Mesenchymal stem cell (in vitro differentiated cells and primary cell): ENCODE results near the gene JADE3.
A peak's percentile ranks its signal among the peaks of the same experiment; 100 is the strongest.

ENCODE experiments used
- DNase-seq: peaks from one replicate; pipeline ENCODE4 v3.0.0-alpha.2; 2013
- H2AFZ ChIP-seq: one replicate; pipeline ENCODE4 v1.6.1; 2013; ENCODE audit warnings: low read depth, mild to moderate bottlenecking, control low read depth, inconsistent platforms, low read length, moderate library complexity
- H2AK5ac ChIP-seq: 2 replicates; pipeline ENCODE4 v1.6.1; 2013; ENCODE audit warnings: low read length, moderate library complexity, mild to moderate bottlenecking, inconsistent platforms; ENCODE audit not compliant: severe bottlenecking
- H2BK120ac ChIP-seq: one replicate; pipeline ENCODE4 v1.6.1; 2013; ENCODE audit warnings: low read depth, mild to moderate bottlenecking, inconsistent platforms, low read length, moderate library complexity
- H2BK12ac ChIP-seq, 2 experiments: one replicate each; pipeline ENCODE4 v1.6.1; 2013; ENCODE audit warnings: inconsistent platforms in 2 of 2, low read length in 2 of 2, mild to moderate bottlenecking in 2 of 2, moderate library complexity in 2 of 2, control low read depth in 1 of 2
- H2BK15ac ChIP-seq: one replicate; pipeline ENCODE4 v1.6.1; 2013; ENCODE audit warnings: mild to moderate bottlenecking, low read depth, inconsistent platforms; ENCODE audit not compliant: poor library complexity, severe bottlenecking
- H2BK5ac ChIP-seq: 2 replicates; pipeline ENCODE4 v1.6.1; 2013; ENCODE audit warnings: low read depth, mild to moderate bottlenecking, low read length, control low read depth, inconsistent platforms; ENCODE audit not compliant: poor library complexity, severe bottlenecking
- H3K14ac ChIP-seq, 2 experiments: one replicate each; pipeline ENCODE4 v1.6.1; 2013; ENCODE audit warnings: inconsistent platforms in 2 of 2, low read length in 2 of 2, control low read depth in 1 of 2, mild to moderate bottlenecking in 1 of 2, moderate library complexity in 1 of 2
- H3K18ac ChIP-seq, 2 experiments: one replicate each; pipeline ENCODE4 v1.6.1; 2013; ENCODE audit warnings: inconsistent platforms in 2 of 2, low read length in 2 of 2, control low read depth in 1 of 2, low read depth in 1 of 2, mild to moderate bottlenecking in 1 of 2
- H3K23ac ChIP-seq, 2 experiments: one replicate each; pipeline ENCODE4 v1.6.1; 2013; ENCODE audit warnings: inconsistent platforms in 2 of 2, low read length in 2 of 2, mild to moderate bottlenecking in 2 of 2, moderate library complexity in 2 of 2, control low read depth in 1 of 2
- H3K27ac ChIP-seq: 2 replicates; pipeline ENCODE4 v1.5.1; 2013; ENCODE audit warnings: mild to moderate bottlenecking, moderate library complexity, low read length, control low read depth, inconsistent platforms; ENCODE audit not compliant: poor library complexity, severe bottlenecking
- H3K27me3 ChIP-seq, 2 experiments: 2 replicates each; pipeline versions ENCODE4 v1.6.1 to v1.7.0; 2013; ENCODE audit warnings: low read length in 2 of 2, mild to moderate bottlenecking in 2 of 2, moderate library complexity in 2 of 2, control low read depth in 1 of 2, inconsistent platforms in 1 of 2; ENCODE audit not compliant: control insufficient read depth in 1 of 2, insufficient read depth in 1 of 2
- H3K36me3 ChIP-seq, 2 experiments: 2 replicates each; pipeline versions ENCODE4 v1.6.1 to v1.7.0; 2013; ENCODE audit warnings: low read length in 2 of 2, control low read depth in 1 of 2, inconsistent platforms in 1 of 2, low read depth in 1 of 2, mild to moderate bottlenecking in 1 of 2; ENCODE audit not compliant: insufficient read depth in 2 of 2, control insufficient read depth in 1 of 2
- H3K4ac ChIP-seq, 2 experiments: one replicate each; pipeline ENCODE4 v1.6.1; 2013; ENCODE audit warnings: inconsistent platforms in 2 of 2, low read length in 2 of 2, mild to moderate bottlenecking in 2 of 2, moderate library complexity in 2 of 2, control low read depth in 1 of 2, low read depth in 1 of 2
- H3K4me1 ChIP-seq: 2 replicates; pipeline ENCODE4 v1.6.1; 2013; ENCODE audit warnings: low read depth, low read length, control low read depth; ENCODE audit not compliant: control insufficient read depth, insufficient read depth
- H3K4me2 ChIP-seq: 2 replicates; pipeline ENCODE4 v1.6.1; 2013; ENCODE audit warnings: low read length, mild to moderate bottlenecking, inconsistent platforms; ENCODE audit not compliant: poor library complexity, severe bottlenecking
- H3K4me3 ChIP-seq, 2 experiments: 2 replicates each; pipeline versions ENCODE4 v1.5.1 to v1.7.0; 2013; ENCODE audit warnings: low read length in 2 of 2, mild to moderate bottlenecking in 2 of 2, control low read depth in 1 of 2, low read depth in 1 of 2; ENCODE audit not compliant: insufficient read depth in 1 of 2
- H3K79me1 ChIP-seq: replicated peaks from 2 replicates; pipeline ENCODE4 v1.6.1; 2013; ENCODE audit warnings: mild to moderate bottlenecking, control low read depth, low read length, inconsistent platforms; ENCODE audit not compliant: poor library complexity, severe bottlenecking
- H3K9ac ChIP-seq: 2 replicates; pipeline ENCODE4 v1.7.0; 2013; ENCODE audit warnings: mild to moderate bottlenecking, low read length, moderate library complexity
- H3K9me3 ChIP-seq: 2 replicates; pipeline ENCODE4 v1.7.0; 2013; ENCODE audit warnings: mild to moderate bottlenecking, low read length; ENCODE audit not compliant: control insufficient read depth
- H4K8ac ChIP-seq: one replicate; pipeline ENCODE4 v1.6.1; 2013; ENCODE audit warnings: inconsistent platforms, mild to moderate bottlenecking, low read length, moderate library complexity
- H4K91ac ChIP-seq: one replicate; pipeline ENCODE4 v1.6.1; 2013; ENCODE audit warnings: mild to moderate bottlenecking, low read length, inconsistent platforms
- WGBS: methylation state at CpG from one replicate; pipeline ENCODE4 v1.1.7; 2013; ENCODE audit warnings: mixed read lengths; 5-methylcytosine and 5-hydroxymethylcytosine counted together

The JADE3 gene

GRCh38 chrX:46917622-46918021, 5.4 kb downstream of the JADE3 start:
- Histone ChIP-seq H3K9ac (no peak overlapping the region), H2AK5ac (no peak overlapping the region), H4K91ac (no peak overlapping the region), H3K23ac (no peak overlapping the region), H3K4me2 (no peak overlapping the region), H3K27ac (no peak overlapping the region), H2AFZ (no peak overlapping the region), H3K79me1 (peaks cover 9% of the 10 kb centered on the region), H3K14ac (no peak overlapping the region), H3K9me3 (peaks cover 6% of the 10 kb centered on the region), H2BK12ac (no peak overlapping the region), H2BK5ac (no peak overlapping the region), H3K18ac (no peak overlapping the region), H3K27me3 (peaks cover 0 to 26% of the 10 kb centered on the region in 2 experiments), H3K4me1 (no peaks in the 10 kb centered on the region), H2BK15ac (no peak overlapping the region), H3K4me3 (no peak overlapping the region), H2BK120ac (no peak overlapping the region), H3K4ac (no peak overlapping the region), H3K36me3 (no peaks in the 10 kb centered on the region), H4K8ac (no peak overlapping the region)
- WGBS: no CpG with 5 or more reads among the region's 1 CpG
- DNase-seq: no peak

- Histone ChIP-seq H2AFZ (no peak overlapping the region), H3K4ac (no peak overlapping the region), H3K4me2 (no peak overlapping the region), H4K8ac (no peak overlapping the region), H3K23ac (no peak overlapping the region), H2BK12ac (no peak overlapping the region), H3K9ac (no peak overlapping the region), H3K4me1 (no peaks in the 10 kb centered on the region), H3K9me3 (peaks cover 6% of the 10 kb centered on the region), H3K79me1 (peaks cover 9% of the 10 kb centered on the region), H3K4me3 (no peak overlapping the region), H3K14ac (no peak overlapping the region), H3K36me3 (no peaks in the 10 kb centered on the region), H3K27ac (no peak overlapping the region), H2BK5ac (no peak overlapping the region), H4K91ac (no peak overlapping the region), H3K27me3 (peaks cover 0 to 26% of the 10 kb centered on the region in 2 experiments), H3K18ac (peak overlapping the region in 1 of 2 experiments; percentile 8), H2BK120ac (no peak overlapping the region), H2AK5ac (no peak overlapping the region), H2BK15ac (no peak overlapping the region)
- WGBS: 100% methylated on average over 1 of the region's 1 CpG
- DNase-seq: no peak
Measured at GRCh38 chrX:46918434-46918833, 6.2 kb downstream of the JADE3 start.

GRCh38 chrX:46920235-46920634, 8.0 kb downstream of the JADE3 start:
- Histone ChIP-seq H3K4me1 (no peaks in the 10 kb centered on the region), H2BK15ac (no peak overlapping the region), H3K18ac (no peak overlapping the region), H2AFZ (no peak overlapping the region), H3K23ac (no peak overlapping the region), H3K9ac (no peak overlapping the region), H4K8ac (no peak overlapping the region), H2AK5ac (no peak overlapping the region), H3K79me1 (peaks cover 9% of the 10 kb centered on the region), H3K14ac (no peak overlapping the region), H2BK5ac (no peak overlapping the region), H3K4me2 (no peak overlapping the region), H3K4me3 (no peak overlapping the region), H3K27me3 (peaks cover 0 to 16% of the 10 kb centered on the region in 2 experiments), H2BK12ac (no peak overlapping the region), H3K36me3 (no peaks in the 10 kb centered on the region), H3K9me3 (peaks cover 6% of the 10 kb centered on the region), H3K27ac (no peak overlapping the region), H3K4ac (no peak overlapping the region), H2BK120ac (no peak overlapping the region), H4K91ac (no peak overlapping the region)
- 100% methylated on average over 2 of the region's 4 CpGs for WGBS
- DNase-seq: no peak

- H2BK15ac ChIP-seq: no peak overlapping the region
- peaks cover 3% of the 10 kb centered on the region for H3K79me1 ChIP-seq
- H3K14ac ChIP-seq: no peak overlapping the region
- WGBS: 100% methylated on average over 1 of the region's 1 CpG
- H2BK120ac ChIP-seq: no peak overlapping the region
- H3K36me3 ChIP-seq: no peaks in the 10 kb centered on the region
- H3K4me3 ChIP-seq: no peak overlapping the region
- DNase-seq: no peak
- H3K4ac ChIP-seq: no peak overlapping the region
- no peak overlapping the region for H2BK5ac ChIP-seq
- H3K27me3 ChIP-seq: peaks cover 0 to 14% of the 10 kb centered on the region in 2 experiments
- H3K4me2 ChIP-seq: no peak overlapping the region
- no peak overlapping the region for H3K9ac ChIP-seq
- no peak overlapping the region for H2AK5ac ChIP-seq
- H2BK12ac ChIP-seq: no peak overlapping the region
- no peak overlapping the region for H3K23ac ChIP-seq
- no peak overlapping the region for H2AFZ ChIP-seq
- H3K4me1 ChIP-seq: no peaks in the 10 kb centered on the region
- H4K8ac ChIP-seq: no peak overlapping the region
- no peak overlapping the region for H4K91ac ChIP-seq
- peaks cover 6% of the 10 kb centered on the region for H3K9me3 ChIP-seq
- H3K18ac ChIP-seq: no peak overlapping the region
- no peak overlapping the region for H3K27ac ChIP-seq
Measured at GRCh38 chrX:46922611-46923010, 10.4 kb downstream of the JADE3 start.
